B cell (primary cell): ENCODE data around the gene TARS1.

ENCODE experiments used
- EZH2 ChIP-seq: IDR thresholded peaks from 2 replicates; pipeline ENCODE4 v1.6.1; 2012; ENCODE audit warnings: borderline replicate concordance, low read depth, mild to moderate bottlenecking, moderate library complexity, low read length; ENCODE audit not compliant: insufficient read depth, poor library complexity, severe bottlenecking
- TF ChIP-seq, protein P1 (sequence below): fragments of 200-600 bp; IDR thresholded peaks from one replicate; pipeline ENCODE4 v1.8.0; 2022; ENCODE audit warnings: antibody characterized with exemption, mild to moderate bottlenecking

DNA sequence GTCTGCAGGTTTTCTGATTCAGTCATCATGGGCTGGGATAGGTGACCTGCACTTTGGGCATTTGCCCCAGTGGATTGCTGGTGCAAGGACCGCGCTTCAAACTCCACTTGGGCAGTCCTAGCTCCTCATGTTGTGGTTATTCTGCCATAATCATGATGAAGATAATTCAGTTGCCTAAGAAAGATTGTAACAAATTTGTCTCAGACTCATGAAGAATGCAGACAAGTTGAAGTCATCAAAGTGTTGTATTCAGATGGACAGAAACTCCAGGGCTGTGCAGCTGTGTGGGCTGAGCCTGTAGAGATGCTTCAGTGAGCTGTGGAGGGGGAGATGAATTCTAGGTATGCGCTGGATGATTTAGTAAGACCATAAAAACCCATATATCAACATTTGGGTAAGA lies 38.5 kb downstream of the TARS1 start:
- TF ChIP-seq, protein P1, sequence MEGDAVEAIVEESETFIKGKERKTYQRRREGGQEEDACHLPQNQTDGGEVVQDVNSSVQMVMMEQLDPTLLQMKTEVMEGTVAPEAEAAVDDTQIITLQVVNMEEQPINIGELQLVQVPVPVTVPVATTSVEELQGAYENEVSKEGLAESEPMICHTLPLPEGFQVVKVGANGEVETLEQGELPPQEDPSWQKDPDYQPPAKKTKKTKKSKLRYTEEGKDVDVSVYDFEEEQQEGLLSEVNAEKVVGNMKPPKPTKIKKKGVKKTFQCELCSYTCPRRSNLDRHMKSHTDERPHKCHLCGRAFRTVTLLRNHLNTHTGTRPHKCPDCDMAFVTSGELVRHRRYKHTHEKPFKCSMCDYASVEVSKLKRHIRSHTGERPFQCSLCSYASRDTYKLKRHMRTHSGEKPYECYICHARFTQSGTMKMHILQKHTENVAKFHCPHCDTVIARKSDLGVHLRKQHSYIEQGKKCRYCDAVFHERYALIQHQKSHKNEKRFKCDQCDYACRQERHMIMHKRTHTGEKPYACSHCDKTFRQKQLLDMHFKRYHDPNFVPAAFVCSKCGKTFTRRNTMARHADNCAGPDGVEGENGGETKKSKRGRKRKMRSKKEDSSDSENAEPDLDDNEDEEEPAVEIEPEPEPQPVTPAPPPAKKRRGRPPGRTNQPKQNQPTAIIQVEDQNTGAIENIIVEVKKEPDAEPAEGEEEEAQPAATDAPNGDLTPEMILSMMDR = no peak
- no peak for TF ChIP-seq EZH2
